GM19438 (cell line): ENCODE measurements around the gene SOCS2.
A peak's percentile ranks its signal among the peaks of the same experiment; 100 is the strongest.

Experiments
- ATAC-seq: cut with Tn5 transposase; IDR thresholded peaks from one replicate; pipeline ENCODE4 v1.9.1; 2021; ENCODE audit warnings: low read depth; ENCODE audit not compliant: unreplicated experiment

The SOCS2 gene

DNA sequence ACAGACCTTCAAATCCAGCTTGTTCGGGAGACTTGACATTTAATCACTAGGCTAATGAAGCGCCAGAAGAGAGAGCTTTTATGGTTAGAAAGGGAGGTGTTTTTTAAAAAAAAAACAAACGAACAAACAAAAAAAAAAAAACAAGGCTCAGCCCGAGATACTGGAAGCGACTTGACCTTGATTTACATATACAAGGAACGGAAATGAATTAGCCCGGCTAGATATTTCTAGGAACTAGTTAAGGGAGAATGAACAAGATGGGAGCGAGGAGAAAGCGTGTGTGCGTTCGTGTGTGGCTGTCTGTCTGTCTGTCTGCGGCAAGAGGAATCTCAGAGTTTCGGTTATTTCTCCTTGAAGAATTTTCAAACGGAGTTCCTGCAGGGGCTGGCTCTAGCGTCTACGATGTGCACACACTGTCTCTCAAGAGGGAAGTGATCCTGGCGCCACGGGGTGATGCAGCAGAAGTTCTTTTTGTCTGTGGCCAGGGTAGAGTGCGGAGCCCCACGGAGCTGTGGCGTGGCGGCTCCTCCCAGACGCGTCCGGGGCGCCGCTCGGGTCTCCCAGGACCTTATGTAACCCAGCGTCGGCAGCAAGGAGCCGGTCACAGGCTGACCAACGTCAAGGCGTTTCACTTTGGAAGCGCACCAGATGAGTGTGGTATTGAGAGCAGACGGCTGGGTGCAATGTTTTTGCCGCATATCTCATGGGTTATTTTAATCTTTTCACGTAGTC is 18.8 kb downstream of the SOCS2 start:
- ATAC-seq, result peak; percentile 81

DNA sequence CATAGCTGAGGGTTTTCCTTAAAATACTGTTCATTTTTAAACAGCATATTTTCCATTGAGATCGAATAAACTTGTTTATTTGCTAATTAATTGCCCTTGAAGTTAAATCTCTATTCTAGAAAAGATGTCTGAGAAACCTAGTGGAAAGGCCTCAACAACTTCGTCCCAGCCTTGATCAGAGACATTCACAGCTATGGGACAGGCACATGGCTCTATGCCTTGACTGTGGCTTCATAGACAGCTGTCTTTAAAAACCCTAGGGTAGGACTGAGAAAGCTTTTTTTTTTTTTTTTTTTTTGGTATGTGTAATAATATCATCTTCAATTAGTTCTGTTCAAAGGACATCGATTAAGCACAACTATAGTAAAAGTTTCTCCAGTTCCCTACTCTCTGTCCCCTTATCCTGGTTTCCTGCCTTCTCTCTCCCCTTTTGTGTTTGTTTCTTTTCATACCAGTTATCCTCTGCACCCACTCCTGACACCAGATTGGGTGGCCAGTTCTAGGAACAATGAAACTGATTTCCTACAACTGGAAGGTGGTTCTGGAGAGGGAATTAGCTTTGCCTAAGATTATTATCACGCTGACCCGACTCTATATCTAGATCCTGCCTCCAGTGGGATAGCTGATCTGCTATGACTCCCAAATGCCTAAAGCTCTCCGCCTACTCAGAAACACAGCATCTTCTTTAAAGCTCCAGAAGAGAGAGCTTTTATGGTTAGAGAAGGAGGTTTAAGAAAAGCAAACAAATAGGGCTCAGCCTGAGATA is 20.3 kb downstream of the SOCS2 start:
- no peak for ATAC-seq

DNA sequence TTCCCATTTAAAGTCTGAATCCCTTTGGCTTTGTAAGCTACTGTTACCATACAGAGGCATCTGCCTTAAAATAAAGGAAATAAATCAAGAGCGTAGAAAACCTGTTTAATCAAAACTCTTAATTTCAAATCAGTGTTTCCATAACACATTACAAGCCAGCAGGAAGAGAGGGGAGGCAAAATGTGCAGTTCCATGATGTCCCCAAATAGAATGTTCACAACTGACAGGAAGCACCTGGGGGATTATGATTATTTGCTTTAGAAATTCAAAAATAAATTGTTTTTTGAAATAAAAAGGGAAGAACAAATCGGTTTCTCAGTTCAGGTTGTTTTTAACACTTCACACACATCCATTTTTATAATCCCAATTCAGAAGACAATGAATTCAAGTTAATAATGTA is 21.4 kb downstream of the SOCS2 start:
- no peak for ATAC-seq

DNA sequence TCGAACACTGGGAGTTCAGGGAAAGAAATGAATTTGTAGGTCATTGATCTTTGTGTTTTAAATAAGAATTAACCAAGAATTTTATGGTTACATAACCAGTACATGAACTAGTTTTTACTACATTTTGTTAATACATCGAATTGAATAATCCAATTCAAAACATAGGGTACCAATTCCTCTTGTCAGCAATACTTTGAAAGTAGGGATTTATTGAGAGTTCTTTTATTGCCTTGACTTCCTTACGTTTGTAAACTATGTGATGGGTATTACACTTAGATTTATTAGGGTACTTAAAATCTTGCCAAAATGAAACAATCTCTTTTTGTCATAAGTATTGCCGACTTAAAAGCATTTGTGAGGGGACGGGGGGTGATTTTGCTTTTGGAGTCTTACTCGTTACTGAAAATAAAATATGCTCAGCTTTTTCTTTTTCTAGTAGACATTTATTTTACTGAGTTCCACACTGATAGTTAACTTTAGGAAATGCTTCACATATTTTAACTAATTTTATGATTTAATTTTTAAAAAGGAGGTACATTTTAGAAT is 22.4 kb downstream of the SOCS2 start:
- no peak for ATAC-seq

DNA sequence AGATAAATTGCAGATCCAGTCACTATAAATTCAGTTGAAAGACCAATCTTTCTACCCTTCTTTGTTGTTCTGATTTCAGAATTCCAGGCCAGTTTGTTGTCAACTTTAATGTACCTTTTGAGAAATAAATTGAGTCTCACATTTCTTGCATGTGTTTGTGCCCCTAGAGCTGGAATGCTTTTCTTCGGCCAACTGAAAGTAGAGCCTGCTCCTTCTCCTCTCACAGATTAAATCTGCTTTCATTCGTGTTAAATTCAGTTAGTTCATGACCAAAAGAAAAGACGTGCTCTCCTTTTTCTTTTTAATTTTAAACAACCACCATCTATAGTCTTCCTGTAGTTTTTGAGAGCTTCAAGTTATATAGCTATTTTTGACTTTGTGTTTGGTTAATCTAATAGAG is 22.9 kb downstream of the SOCS2 start:
- no peak for ATAC-seq

DNA sequence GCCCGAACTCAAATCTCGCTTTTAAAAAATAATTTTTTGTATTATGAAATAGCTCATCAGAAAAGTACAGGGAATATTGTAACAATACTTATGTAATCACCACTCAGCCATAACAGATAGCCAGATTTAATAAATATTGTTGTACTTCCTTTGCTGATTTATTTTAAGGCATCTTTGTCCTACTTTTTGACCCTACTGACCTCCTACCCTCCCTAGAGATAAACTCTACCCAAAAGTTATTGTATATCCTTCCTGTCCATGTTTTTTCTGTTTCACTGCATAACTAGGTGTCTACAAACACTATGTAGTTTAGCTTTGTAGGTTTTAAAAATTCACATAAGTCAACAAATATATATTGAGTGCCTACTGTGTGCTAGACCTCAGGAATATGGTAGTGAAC is 25.1 kb downstream of the SOCS2 start:
- no peak for ATAC-seq

DNA sequence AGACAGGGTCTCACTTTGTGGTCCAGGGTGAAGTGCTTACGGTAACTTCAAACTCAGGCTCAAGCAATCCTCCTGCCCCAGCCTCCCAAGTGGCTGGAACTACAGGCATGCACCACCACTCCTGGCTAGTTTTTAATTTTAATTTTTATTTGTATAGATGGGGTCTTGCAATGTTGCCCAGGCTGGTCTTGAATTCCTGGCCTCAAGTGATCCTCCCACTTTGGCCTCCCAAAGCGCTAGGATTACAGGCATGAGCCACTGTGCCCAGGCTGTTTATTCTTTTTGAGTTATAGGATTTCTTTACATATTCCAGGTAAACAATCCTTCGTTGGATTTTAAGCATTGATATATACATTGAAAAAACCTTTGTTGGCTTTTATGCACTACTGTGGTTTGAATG is 26.7 kb downstream of the SOCS2 start:
- no peak for ATAC-seq

DNA sequence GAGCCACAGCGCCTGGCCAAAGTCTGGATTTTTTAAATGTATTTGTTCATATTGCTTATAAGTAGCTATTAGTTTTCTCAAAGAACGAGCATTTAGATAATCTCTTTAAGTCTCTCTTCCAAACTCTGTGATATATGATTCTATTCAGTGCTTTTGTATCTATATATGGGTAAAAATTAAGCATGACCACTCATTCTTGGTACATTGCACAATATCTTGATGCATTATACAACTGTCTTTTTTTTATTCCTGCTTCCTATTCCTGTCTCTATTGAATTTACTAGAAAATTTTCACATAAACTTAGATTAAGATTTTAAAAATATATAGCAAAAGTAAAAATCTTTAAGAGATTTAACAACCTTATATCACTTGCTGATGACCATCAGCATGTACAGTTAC is 29.1 kb downstream of the SOCS2 start:
- no peak for ATAC-seq

DNA sequence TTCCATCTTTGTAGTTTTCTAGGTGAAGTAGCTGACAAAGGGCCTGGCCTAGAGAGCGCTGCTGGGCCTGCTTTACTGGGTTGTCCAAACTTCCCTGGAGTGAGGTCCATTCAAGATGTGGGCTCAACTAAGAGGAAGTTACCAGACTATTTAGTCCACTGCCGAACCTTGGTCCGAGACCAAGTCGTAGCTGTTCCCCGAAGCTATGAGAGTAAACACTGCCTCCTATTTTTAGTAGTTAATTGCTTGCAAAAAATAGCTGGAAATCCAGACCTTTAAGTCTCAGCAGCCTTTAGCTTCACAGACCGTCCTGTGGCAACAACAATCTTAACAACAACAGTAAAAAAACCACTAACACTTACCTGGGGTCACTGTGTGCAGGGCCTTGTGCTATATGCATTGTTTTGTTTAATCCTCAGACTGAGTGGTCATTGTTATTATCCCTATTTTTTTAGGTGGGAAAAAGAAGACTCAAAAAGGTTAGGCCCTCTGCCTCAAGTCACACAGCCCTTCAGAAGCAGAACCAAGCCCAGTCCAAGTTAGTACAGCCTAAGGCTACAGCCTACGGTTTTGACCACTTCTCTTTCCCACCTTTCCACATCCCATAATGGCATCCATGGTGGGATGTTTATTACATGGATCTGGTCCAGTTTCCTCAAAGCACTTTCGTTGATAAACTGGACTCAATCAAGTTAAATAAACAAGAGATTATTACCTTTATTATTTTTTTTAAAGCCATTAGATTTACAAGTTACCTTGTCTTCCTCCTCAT is 30.6 kb downstream of the SOCS2 start:
- no peak for ATAC-seq

DNA sequence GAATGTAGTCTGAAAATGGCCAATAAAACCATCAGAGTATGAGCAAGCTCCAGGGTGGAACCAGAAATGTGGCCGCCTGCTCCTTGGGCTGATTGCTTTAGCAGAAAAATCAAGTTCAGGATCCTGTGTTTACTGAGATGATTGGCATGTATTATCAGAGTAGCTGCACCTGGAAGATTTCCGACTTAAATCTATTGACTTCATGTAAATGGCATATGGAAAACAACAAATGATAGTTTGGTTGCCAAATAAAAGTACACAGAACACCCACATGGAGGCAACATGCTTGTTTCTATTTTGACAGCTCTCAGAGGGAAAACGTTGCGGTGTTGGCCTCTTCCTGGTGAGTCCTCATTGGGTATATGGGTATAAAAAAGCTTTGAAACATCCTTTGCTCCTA is 31.3 kb downstream of the SOCS2 start:
- ATAC-seq, result no peak

DNA sequence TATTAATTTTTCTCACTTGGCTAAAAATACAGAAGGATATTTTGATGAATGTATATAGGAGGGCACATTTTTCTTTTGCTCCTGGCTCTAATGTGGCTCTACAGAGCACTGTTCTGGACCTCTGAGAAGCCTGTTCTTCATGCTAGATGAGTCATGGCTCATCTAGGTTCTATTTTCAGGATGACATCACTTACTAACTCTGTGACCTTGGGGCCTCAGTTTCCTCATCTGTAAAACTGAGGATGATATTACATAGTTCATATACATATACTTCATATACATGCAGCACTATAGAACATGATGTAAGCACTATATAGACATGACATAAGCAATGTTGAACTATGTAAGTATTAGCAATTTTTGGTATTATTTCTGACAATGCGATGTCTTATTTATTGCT is 35.8 kb downstream of the SOCS2 start:
- no peak for ATAC-seq

DNA sequence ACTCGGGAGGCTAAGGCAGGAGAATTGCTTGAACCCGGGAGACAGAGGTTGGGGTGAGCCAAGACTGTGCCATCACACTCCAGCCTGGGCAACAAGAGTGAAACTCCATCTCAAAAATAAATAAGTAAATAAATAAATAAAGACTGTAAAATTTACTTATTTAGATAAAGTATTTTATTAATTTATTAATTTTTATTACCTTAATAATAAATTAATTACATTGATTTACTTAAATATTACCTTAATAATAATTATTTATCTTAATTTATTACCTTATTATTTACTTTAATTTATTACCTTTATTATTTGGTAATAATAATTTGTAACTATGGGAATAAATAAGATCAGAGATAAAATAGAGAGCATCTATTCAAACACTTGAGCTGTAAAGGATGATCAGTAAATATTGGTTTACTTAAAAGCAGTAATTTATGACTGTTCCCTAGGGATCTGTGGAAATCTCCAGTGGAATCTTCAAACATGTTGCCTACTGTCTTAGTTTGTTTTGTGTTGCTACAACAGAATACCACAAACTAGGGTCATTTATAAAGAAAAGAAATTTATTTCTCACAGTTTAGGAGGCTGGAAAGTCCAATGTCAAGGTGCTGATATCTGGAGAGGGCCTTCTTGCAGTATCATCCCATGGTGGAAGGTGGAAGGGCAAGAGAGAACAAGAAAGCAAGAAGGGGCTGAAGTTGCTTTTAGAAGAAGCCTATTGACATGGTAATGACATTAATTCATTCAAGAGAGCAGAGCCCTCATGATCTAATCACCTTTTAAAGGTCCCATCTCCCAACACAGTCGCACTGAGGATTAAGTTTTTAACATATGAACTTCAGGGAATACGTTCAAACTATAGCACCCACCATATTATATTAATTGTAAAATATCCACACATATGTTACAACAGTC is 37.1 kb downstream of the SOCS2 start:
- no peak for ATAC-seq

DNA sequence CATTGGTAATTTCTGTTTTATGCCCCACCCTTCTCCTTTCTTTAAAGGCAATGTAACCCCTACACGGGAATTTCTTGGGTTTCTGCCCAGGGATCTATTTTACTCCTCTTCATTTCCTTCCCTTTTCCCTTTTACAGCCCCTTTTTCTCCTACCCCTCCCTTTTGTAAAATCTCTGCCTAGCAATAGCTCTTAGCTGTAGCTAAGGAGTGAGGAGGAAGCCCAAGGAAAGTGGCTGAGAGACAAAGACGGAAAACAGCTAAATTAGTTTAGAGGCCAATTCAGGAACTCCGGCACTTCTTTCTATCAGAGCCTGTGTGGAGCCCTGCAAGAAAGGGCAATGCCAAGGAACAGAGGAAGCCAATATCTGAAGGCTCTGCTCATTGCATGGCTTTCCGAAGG is 40.3 kb downstream of the SOCS2 start:
- ATAC-seq, result no peak

DNA sequence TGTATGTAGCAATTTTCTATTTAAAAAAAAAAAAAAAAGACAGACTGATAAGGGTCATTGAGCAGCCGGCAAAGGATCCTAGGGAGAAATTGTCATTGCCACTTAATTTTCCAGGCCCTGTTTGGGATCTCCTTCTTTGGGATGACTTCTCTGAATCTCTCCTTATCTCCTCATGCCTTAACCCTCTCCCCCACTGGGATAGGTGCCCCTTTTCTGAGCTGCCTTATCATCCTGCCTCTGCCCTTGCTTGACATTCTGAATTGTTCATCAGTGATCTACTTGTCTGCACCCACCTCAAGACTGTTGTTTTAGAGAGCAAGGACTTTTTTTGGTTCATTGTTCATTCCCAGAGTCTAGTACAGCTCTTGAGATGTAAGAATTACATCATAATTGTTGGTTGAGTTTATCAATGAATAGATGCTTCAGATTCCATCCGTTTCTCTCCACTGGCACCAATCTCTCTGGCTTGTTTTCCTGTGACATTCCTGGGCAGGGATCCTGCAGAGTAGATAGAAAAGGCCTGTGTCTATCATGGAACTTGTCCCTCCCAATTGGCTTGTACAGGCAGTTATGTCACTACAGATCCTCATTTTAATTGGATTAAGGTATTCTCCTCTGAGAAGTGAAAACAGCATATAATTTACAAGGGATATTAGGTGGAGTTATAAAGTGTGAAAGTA is 42.6 kb downstream of the SOCS2 start:
- ATAC-seq, result no peak

DNA sequence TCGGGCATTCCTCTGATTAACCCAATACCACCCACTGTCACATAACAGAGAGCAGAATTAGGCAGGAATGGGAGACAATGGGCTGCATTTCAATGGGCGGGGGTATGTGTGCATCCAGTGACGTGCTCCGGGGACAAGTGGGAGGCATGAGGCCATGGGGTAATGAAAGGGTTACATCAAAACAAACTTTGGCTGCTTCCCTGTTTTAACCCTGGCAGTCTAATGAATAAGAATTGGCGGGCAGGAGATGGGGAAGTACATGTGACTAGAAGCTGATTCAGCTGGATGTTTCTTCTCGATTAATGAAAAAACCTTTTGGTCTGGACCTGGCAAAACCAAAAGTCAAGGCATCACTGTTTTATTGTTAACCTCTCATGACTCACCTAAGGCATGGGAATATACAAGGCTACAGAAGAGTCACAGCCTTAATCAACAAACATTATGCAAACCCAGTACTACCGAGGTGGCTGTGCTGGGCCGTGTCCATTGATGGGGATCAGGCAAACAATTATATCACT is 44.2 kb downstream of the SOCS2 start:
- no peak for ATAC-seq

DNA sequence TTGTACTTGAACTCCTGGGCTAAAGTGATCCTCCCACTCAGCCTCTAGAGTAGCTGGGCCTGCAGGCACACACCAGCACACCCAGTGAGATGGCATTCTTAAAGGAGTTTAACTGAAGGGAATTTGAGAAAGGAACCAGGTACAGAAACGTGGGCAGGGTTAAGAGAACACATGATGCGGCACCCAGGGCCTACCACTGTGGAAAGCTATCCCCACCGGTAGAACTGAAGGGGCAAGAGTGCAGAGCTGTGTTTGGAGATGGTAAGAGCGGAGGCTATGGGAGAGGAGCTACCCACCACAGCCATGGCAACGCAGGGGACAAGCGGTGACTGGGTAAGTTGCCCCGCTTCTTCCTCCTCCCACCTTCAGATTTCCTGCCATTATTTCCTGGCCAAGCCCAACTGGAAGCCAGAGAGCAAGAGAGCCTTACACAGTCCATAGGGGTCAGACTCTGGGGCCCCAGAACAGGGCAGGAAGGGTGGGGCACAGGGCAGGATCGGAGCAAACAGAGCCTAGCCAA is 46.5 kb downstream of the SOCS2 start:
- no peak for ATAC-seq

DNA sequence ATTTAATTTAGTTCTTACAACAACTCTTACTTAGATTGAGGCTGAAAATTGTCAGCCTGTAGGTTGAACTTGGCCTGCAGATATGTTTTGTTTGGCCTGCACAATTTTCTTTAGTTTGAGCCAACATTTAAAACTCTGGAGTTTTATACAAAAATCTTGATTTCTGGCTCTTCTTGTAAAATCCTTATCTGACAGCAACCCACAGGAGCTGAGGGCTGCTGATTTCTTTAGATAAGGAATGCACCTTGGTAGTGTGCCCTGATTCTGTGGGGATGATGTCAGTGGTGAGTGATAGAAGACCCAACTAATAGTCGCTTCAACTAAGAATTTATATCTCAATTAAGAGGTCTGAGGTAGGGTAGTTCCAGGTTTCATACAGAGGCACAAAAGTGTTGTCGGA is 49.5 kb downstream of the SOCS2 start:
- no peak for ATAC-seq

DNA sequence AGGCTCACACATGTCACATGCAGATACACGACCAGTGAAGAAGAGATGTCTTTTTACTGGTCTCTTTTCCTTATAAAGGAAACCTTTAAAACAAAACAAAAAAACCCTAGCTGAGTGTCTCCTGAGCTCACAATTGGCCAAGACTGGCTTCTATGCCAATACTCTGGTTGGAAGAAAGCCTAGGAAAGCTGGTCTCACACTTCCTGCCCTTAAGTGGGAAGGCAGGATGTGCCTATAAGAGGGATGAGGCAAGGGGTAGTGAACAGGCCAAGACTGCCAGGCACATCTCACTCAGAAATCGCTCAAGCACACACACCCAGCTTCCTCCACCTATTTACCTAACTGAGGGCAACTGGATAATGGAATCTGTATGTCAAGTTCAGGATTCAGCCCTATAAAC is 50.0 kb downstream of the SOCS2 start:
- no peak for ATAC-seq

DNA sequence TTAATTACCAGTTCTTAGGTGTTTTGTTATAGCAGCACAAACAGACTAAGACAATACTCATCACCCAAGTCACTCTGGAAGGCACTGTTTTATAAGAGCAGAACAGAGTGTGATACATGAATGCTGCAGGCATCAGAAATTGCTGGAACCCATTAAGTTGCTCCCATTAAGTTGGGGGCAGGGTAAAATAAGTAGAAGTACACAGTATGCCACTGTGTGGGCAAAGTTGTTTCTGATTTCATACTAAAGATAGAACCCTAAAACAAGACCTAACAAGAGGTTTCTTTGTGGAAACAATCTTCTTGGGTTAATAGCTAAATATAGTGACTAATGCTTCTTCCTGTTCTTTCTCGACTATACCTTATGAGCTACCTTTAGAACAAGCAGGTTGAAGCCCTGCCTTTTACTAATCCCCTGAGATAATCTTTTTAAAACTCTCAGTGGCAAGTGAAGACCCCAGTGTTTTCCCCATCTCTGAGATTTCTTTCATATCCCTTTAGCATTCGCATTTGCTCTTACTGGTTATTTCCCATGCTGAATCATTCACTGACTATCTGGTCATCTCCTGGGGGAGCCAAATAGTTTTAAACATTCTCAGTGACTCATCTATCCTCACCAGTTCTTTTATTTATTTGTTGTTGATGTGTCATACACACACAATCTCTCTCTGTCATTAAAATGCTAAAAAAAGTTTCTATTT is 52.3 kb downstream of the SOCS2 start:
- peak; percentile 62 for ATAC-seq
